Fibroblast of pulmonary artery (primary cell): ENCODE data around the gene KRT86.
"Not testable (repeated sequence)": the region's sequence is repeated elsewhere in the genome, so short reads cannot be mapped to it uniquely, and the experiment has no call there.

Source experiments
- DNase-seq: peaks from one replicate; pipeline ENCODE4 v3.0.0-alpha.2; 2010; ENCODE audit warnings: low read depth
- H3K4me3 ChIP-seq: replicated peaks from 2 replicates; pipeline ENCODE4 v1.5.1; 2011; ENCODE audit warnings: low read depth, mild to moderate bottlenecking, control low read depth, low read length, moderate library complexity
- CTCF ChIP-seq: IDR thresholded peaks from 2 replicates; pipeline ENCODE4 v1.5.1; 2011; ENCODE audit warnings: mild to moderate bottlenecking, control low read depth, low read length, inconsistent platforms; ENCODE audit errors: missing control alignments

The KRT86 gene

GRCh38 chr12:52312086-52312485 lies 37.6 kb downstream of the KRT86 start:
- no peak for TF ChIP-seq CTCF
- no peak for DNase-seq

GRCh38 chr12:52313461-52313860 lies 39.0 kb downstream of the KRT86 start:
- no peak for DNase-seq
- TF ChIP-seq CTCF = no peak
- H3K4me3 ChIP-seq = no peak overlapping the region

More at GRCh38 chr12:52312086-52312485, 37.6 kb downstream of the KRT86 start:
- no peak overlapping the region for H3K4me3 ChIP-seq

GRCh38 chr12:52313926-52314325 lies 39.5 kb downstream of the KRT86 start:
- DNase-seq = no peak
- TF ChIP-seq CTCF = no peak
- no peak overlapping the region for H3K4me3 ChIP-seq

GRCh38 chr12:52314511-52314910 lies 40.1 kb downstream of the KRT86 start:
- no peak for DNase-seq
- no peak overlapping the region for H3K4me3 ChIP-seq
- TF ChIP-seq CTCF = no peak

GRCh38 chr12:52315721-52316120 lies 41.3 kb downstream of the KRT86 start:
- peak; percentile 38 for TF ChIP-seq CTCF
- DNase-seq, H3K4me3 ChIP-seq: not testable (repeated sequence)

GRCh38 chr12:52316290-52316689 lies 41.8 kb downstream of the KRT86 start:
- no peak for DNase-seq
- no peak for TF ChIP-seq CTCF
- H3K4me3 ChIP-seq = no peak overlapping the region

- DNase-seq = no peak
- TF ChIP-seq CTCF = no peak
- H3K4me3 ChIP-seq = no peak overlapping the region
Measured at GRCh38 chr12:52316701-52317100, 42.3 kb downstream of the KRT86 start.
